K562 (cell line): Measurements from ENCODE around the gene XYLB. TPM values are rescaled to one million over a fixed set of nuclear protein-coding genes. Genes with fewer than 3 reads are reported as not detected.
A peak's percentile ranks its signal among the peaks of the same experiment; 100 is the strongest.

Source experiments
- BDP1 ChIP-seq: IDR thresholded peaks from 3 replicates; pipeline ENCODE4 v1.6.1; 2011; ENCODE audit not compliant: insufficient read length, insufficient read depth
- CGGBP1 ChIP-seq: fragments of 250-450 bp; sonication (Bioruptor Pico); IDR thresholded peaks from 2 replicates; pipeline ENCODE4 v1.9.0; 2021; ENCODE audit warnings: mild to moderate bottlenecking
- CHD2 ChIP-seq: IDR thresholded peaks from 2 replicates; pipeline ENCODE4 v1.6.1; 2011; ENCODE audit warnings: low read depth, low read length
- E2F6 ChIP-seq, 2 experiments: IDR thresholded peaks; 2 replicates each; pipeline ENCODE4 v1.6.1; 2011; ENCODE audit warnings: borderline replicate concordance in 1 of 2, control low read depth in 1 of 2, low read depth in 1 of 2, low read length in 1 of 2, mild to moderate bottlenecking in 1 of 2, mixed read lengths in 1 of 2, moderate library complexity in 1 of 2; ENCODE audit not compliant: insufficient read depth in 1 of 2, insufficient read length in 1 of 2, poor library complexity in 1 of 2, severe bottlenecking in 1 of 2; ENCODE audit errors: extremely low read depth in 1 of 2
- FOXM1 ChIP-seq, 2 experiments: fragments of 450-650 bp in 1 of 2; sonication (generic) in 1 of 2; formaldehyde crosslinking in 1 of 2; IDR thresholded peaks; 2 replicates each; pipeline versions ENCODE4 v1.6.1 to v1.9.0; 2017 to 2022; ENCODE audit warnings: low read depth in 2 of 2, mild to moderate bottlenecking in 2 of 2, missing genetic modification reagents in 1 of 2, moderate library complexity in 1 of 2
- GATAD2B ChIP-seq: fragments of 450-650 bp; IDR thresholded peaks from 2 replicates; pipeline ENCODE4 v1.6.1; 2017; ENCODE audit warnings: mild to moderate bottlenecking, borderline replicate concordance
- L3MBTL2 ChIP-seq: fragments of 450-650 bp; IDR thresholded peaks from 2 replicates; pipeline ENCODE4 v1.6.1; 2016; ENCODE audit warnings: mild to moderate bottlenecking, moderate library complexity
- MAX ChIP-seq: sonication (generic); formaldehyde crosslinking; IDR thresholded peaks from 2 replicates; pipeline ENCODE4 v1.9.0; 2022; ENCODE audit warnings: mild to moderate bottlenecking, missing genetic modification reagents
- MGA ChIP-seq: fragments of 450-650 bp; IDR thresholded peaks from 2 replicates; pipeline ENCODE4 v1.6.1; 2016; ENCODE audit warnings: mild to moderate bottlenecking, moderate library complexity
- MIER1 ChIP-seq: fragments of 450-650 bp; IDR thresholded peaks from 2 replicates; pipeline ENCODE4 v1.6.1; 2016; ENCODE audit warnings: antibody characterized with exemption, mild to moderate bottlenecking, low read depth
- POLR2H ChIP-seq: IDR thresholded peaks from 2 replicates; pipeline ENCODE4 v1.6.1; 2016; ENCODE audit warnings: missing genetic modification characterization, low read depth, mild to moderate bottlenecking, control low read depth, missing compliant biosample characterization, moderate library complexity
- ZBTB5 ChIP-seq: fragments of 450-650 bp; IDR thresholded peaks from 2 replicates; pipeline ENCODE4 v1.6.1; 2017; ENCODE audit warnings: antibody characterized with exemption
- ZNF778 ChIP-seq: fragments of 450-650 bp; formaldehyde crosslinking; IDR thresholded peaks from 2 replicates; pipeline ENCODE4 v1.4.0; 2020; ENCODE audit warnings: mild to moderate bottlenecking, moderate library complexity
- polyA plus RNA-seq, 8 experiments: library from polyadenylated mRNA; depleted of rRNA in 4 of 8; stranded (reverse) in 5 of 8; unstranded in 3 of 8; fragments of >200 nt; fragmentation: Nextera tagmentation in 2 of 8; fragmentation: Illumina TruSeq in 1 of 8; extraction: Ambion mirVana in 2 of 8; extraction: Trizol in 1 of 8; gene quantifications; 2 replicates each; pipeline versions ENCODE4 v1.2.1 to v1.2.3, GENCODE V29; 2011 to 2014; ENCODE audit warnings: inconsistent platforms in 1 of 8, missing spikeins in 1 of 8
- total RNA-seq, 7 experiments: library from RNA; depleted of rRNA in 6 of 7; stranded (reverse); fragments of >200 nt in 6 of 7; fragmentation: Illumina TruSeq in 2 of 7; extraction: Trizol in 2 of 7; gene quantifications; 2 replicates each; pipeline versions ENCODE4 v1.2.1 to v1.2.3, GENCODE V29; 2011 to 2021; ENCODE audit warnings: low replicate concordance in 1 of 7

XYLB gene
- total and polyA plus RNA-seq, 9 of the 15 experiments (the other 6 are each of a cell fraction or from before 2014, with no cell fraction given), result 4.0 to 20.2 (median 13.2) TPM

GRCh38 chr3:38308456-38308855 lies 38.1 kb upstream of the XYLB start (continued):
- TF ChIP-seq MGA (peak; percentile 51), CGGBP1 (CRISPR knock-in tag) (no peak), ZBTB5 (no peak), BDP1 (no peak), POLR2H (tag) (no peak), FOXM1 (IDR thresholded peaks at IDR 0.05; ENCODE audit: low read depth) (no peak), FOXM1 (CRISPR knock-in tag; IDR thresholded peaks at IDR 0.05; ENCODE audit: low read depth) (no peak), GATAD2B (no peak), ZNF778 (CRISPR knock-in tag) (no peak), MIER1 (no peak), L3MBTL2 (peak; percentile 53; the same call in 1 of the 2 replicates), CHD2 (no peak), E2F6 (IDR thresholded peaks at IDR 0.05; ENCODE audit: borderline replicate concordance in 1 of 2, extremely low read depth in 1 of 2, insufficient read depth in 1 of 2, insufficient read length in 1 of 2, low read depth in 1 of 2, low read length in 1 of 2, poor library complexity in 1 of 2, severe bottlenecking in 1 of 2) (peak in 1 of 2 experiments; percentile 5), MAX (CRISPR knock-in tag) (peak; percentile 72)
